MCF 10A (cell line): ENCODE measurements around the gene LEPR. TPM values are rescaled to one million over a fixed set of nuclear protein-coding genes. Genes with fewer than 3 reads are reported as not detected.

Source experiments
- BruUV-seq: library from RNA; stranded (reverse); fragments of 400-500 nt; replicated peaks from 2 replicates; lab custom pipeline; 2021; lab: Mats Ljungman, UMichigan
- CTCF ChIA-PET: fragments of 300-600 bp; sonication (Branson Sonifier 250); formaldehyde crosslinking; extraction: SDS; loops from one replicate; lab custom pipeline; 2021; ENCODE audit warnings: antibody characterized with exemption, inconsistent platforms; lab: Yijun Ruan, JAX
- POLR2A ChIA-PET: fragments of 300-600, 350-650 bp; sonication (Branson Sonifier 250); formaldehyde crosslinking; extraction: SDS; loops from one replicate; lab custom pipeline; 2020; ENCODE audit warnings: antibody characterized with exemption, inconsistent platforms; lab: Yijun Ruan, JAX
- DNase-seq: peaks from one replicate; pipeline ENCODE4 v3.0.0-alpha.2; 2018; ENCODE audit not compliant: unreplicated experiment
- H3K27ac Mint-ChIP-seq: one replicate; pipeline ENCODE4 v1.8.0; 2022; ENCODE audit warnings: mild to moderate bottlenecking, low read depth, mixed read lengths; ENCODE audit not compliant: unreplicated experiment
- H3K27me3 Mint-ChIP-seq: one replicate; pipeline ENCODE4 v1.8.0; 2022; ENCODE audit warnings: mixed read lengths; ENCODE audit not compliant: insufficient read depth, unreplicated experiment
- H3K36me3 Mint-ChIP-seq: one replicate; pipeline ENCODE4 v1.8.0; 2022; ENCODE audit warnings: mild to moderate bottlenecking, moderate library complexity, mixed read lengths; ENCODE audit not compliant: insufficient read depth, unreplicated experiment
- H3K4me1 Mint-ChIP-seq: one replicate; pipeline ENCODE4 v1.8.0; 2022; ENCODE audit warnings: mixed read lengths; ENCODE audit not compliant: insufficient read depth, unreplicated experiment
- H3K4me3 Mint-ChIP-seq: one replicate; pipeline ENCODE4 v1.8.0; 2022; ENCODE audit warnings: mild to moderate bottlenecking, moderate library complexity, mixed read lengths; ENCODE audit not compliant: unreplicated experiment
- H3K9me3 Mint-ChIP-seq: one replicate; pipeline ENCODE4 v1.8.0; 2022; ENCODE audit warnings: mixed read lengths; ENCODE audit not compliant: unreplicated experiment
- CTCF ChIP-seq: fragments of 200-600 bp; IDR thresholded peaks from one replicate; pipeline ENCODE4 v1.8.0; 2022; ENCODE audit warnings: antibody characterized with exemption, mild to moderate bottlenecking; ENCODE audit not compliant: unreplicated experiment
- intact Hi-C: fragments of 100-400 bp; cut with micrococcal nuclease; formaldehyde crosslinking; loops from 2 replicates; pipeline ENCODE4 v1.14.1; 2022
- total RNA-seq: library from RNA; stranded (reverse); gene quantifications from 2 replicates; pipeline ENCODE4 v1.2.3, GENCODE V29; 2022

Gene LEPR
- total RNA-seq, 1 experiment from 2014 or later = 16.6 TPM

- BruUV-seq = no TSS peak
- ChIA-PET CTCF (interaction anchor here (0.6 to 1.9 kb wide), 11 partner anchors 11 to 209 kb away, joined by 3 to 7 read pairs (median 4); no protein-coding TSS in a partner anchor), POLR2A (interaction anchor here (0.5 to 8.2 kb wide), 12 partner anchors 9 to 421 kb away, joined by 3 to 144 read pairs (median 4); no protein-coding TSS in a partner anchor)
- intact Hi-C loops = no loop called here
- no peak for TF ChIP-seq CTCF
- no peaks in the 10 kb centered on the region for H3K9me3 Mint-ChIP-seq
- H3K27ac Mint-ChIP-seq = no peak overlapping the region
- H3K36me3 Mint-ChIP-seq = peaks cover 11% of the 10 kb centered on the region
- no peaks in the 10 kb centered on the region for H3K27me3 Mint-ChIP-seq
- DNase-seq = no peak
- no peak overlapping the region for H3K4me3 Mint-ChIP-seq
- H3K4me1 Mint-ChIP-seq = peaks cover 34% of the 10 kb centered on the region
Measured at GRCh38 chr1:65416767-65417166, 3.7 kb upstream of the LEPR start.

- intact Hi-C loops = no loop called here
Measured at GRCh38 chr1:65417729-65418128, 2.7 kb upstream of the LEPR start.

GRCh38 chr1:65418522-65419185, 1.8 kb upstream of the LEPR start:
- H3K4me1 Mint-ChIP-seq = peaks cover 28% of the 10 kb centered on the region
- H3K9me3 Mint-ChIP-seq = no peaks in the 10 kb centered on the region
- no peak overlapping the region for H3K4me3 Mint-ChIP-seq
- TF ChIP-seq CTCF = no peak
- no peaks in the 10 kb centered on the region for H3K27me3 Mint-ChIP-seq
- BruUV-seq = no TSS peak
- intact Hi-C loops = no loop called here
- POLR2A ChIA-PET = interaction anchor here (0.6 to 8.2 kb wide), 16 partner anchors 15 to 671 kb away, joined by 3 to 144 read pairs (median 5); no protein-coding TSS in a partner anchor
- CTCF ChIA-PET = interaction anchor here (0.5 to 2.2 kb wide), 17 partner anchors 12 to 269 kb away, joined by 3 to 8 read pairs (median 3); no protein-coding TSS in a partner anchor
- H3K27ac Mint-ChIP-seq = no peak overlapping the region
- peaks cover 5% of the 10 kb centered on the region for H3K36me3 Mint-ChIP-seq
- DNase-seq = no peak

More at GRCh38 chr1:65417729-65418128, 2.7 kb upstream of the LEPR start:
- CTCF ChIA-PET = interaction anchor here (0.5 to 1.9 kb wide), 12 partner anchors 12 to 202 kb away, joined by 3 to 7 read pairs (median 4); no protein-coding TSS in a partner anchor
- DNase-seq = no peak
- H3K36me3 Mint-ChIP-seq = peaks cover 11% of the 10 kb centered on the region
- BruUV-seq = no TSS peak
- no peaks in the 10 kb centered on the region for H3K9me3 Mint-ChIP-seq
- TF ChIP-seq CTCF = no peak
- POLR2A ChIA-PET = interaction anchor here (0.7 to 8.2 kb wide), 14 partner anchors 8 to 352 kb away, joined by 3 to 144 read pairs (median 4); no protein-coding TSS in a partner anchor
- no peak overlapping the region for H3K27ac Mint-ChIP-seq
- H3K4me1 Mint-ChIP-seq = peaks cover 28% of the 10 kb centered on the region
- H3K4me3 Mint-ChIP-seq = peak overlapping the region; percentile 30
- no peaks in the 10 kb centered on the region for H3K27me3 Mint-ChIP-seq
